IMR-90 (cell line): ENCODE results near the gene RSBN1. TPM values are rescaled to one million over a fixed set of nuclear protein-coding genes. Genes with fewer than 3 reads are reported as not detected.

Experiments used
- ATAC-seq: fragments of 200-7000 bp; cut with Tn5 transposase; 2 replicates; pipeline ENCODE4 v1.9.1; 2020; ENCODE audit warnings: low read depth, mild to moderate bottlenecking, moderate library complexity
- BruUV-seq: library from RNA; stranded (reverse); fragments of 400-500 nt; replicated peaks from 2 replicates; lab custom pipeline; 2021; lab: Mats Ljungman, UMichigan
- CTCF ChIA-PET: fragments of 300-600 bp; formaldehyde crosslinking; extraction: SDS; loops from one replicate; lab custom pipeline; 2021; ENCODE audit warnings: antibody characterized with exemption; lab: Yijun Ruan, JAX
- POLR2A ChIA-PET: fragments of 300-600 bp; sonication (Branson Sonifier 250); formaldehyde crosslinking; loops from one replicate; lab custom pipeline; 2022; ENCODE audit warnings: antibody characterized with exemption; ENCODE audit not compliant: unreplicated experiment; lab: Charles Lee
- DNase-seq: peaks from one replicate; pipeline ENCODE4 v3.0.0; 2013
- H2AFZ ChIP-seq: replicated peaks from 2 replicates; pipeline ENCODE3; 2013; ENCODE audit warnings: low read length, mild to moderate bottlenecking; ENCODE audit not compliant: poor library complexity
- H2AK5ac ChIP-seq: 2 replicates; pipeline ENCODE4 v1.6.1; 2013; ENCODE audit warnings: low read depth, low read length, inconsistent platforms
- H2AK9ac ChIP-seq: replicated peaks from 2 replicates; pipeline ENCODE3; 2013; ENCODE audit warnings: mild to moderate bottlenecking, low read depth, low read length, moderate library complexity; ENCODE audit not compliant: poor library complexity
- H2BK120ac ChIP-seq: 2 replicates; pipeline ENCODE4 v1.6.1; 2013; ENCODE audit warnings: low read depth, low read length, inconsistent platforms
- H2BK15ac ChIP-seq: 3 replicates; pipeline ENCODE4 v1.6.1; 2013; ENCODE audit warnings: low read depth, low read length, inconsistent platforms
- H2BK20ac ChIP-seq: 2 replicates; pipeline ENCODE4 v1.6.1; 2013; ENCODE audit warnings: low read depth, mild to moderate bottlenecking, inconsistent platforms, low read length, moderate library complexity
- H2BK5ac ChIP-seq: 2 replicates; pipeline ENCODE4 v1.6.1; 2013; ENCODE audit warnings: mild to moderate bottlenecking, low read depth, low read length, inconsistent platforms; ENCODE audit not compliant: poor library complexity, severe bottlenecking
- H3K14ac ChIP-seq: replicated peaks from 2 replicates; pipeline ENCODE4 v1.6.1; 2013; ENCODE audit warnings: low read depth, low read length, inconsistent platforms
- H3K18ac ChIP-seq: 2 replicates; pipeline ENCODE4 v1.6.1; 2013; ENCODE audit warnings: low read depth, low read length, control low read depth
- H3K23ac ChIP-seq: 2 replicates; pipeline ENCODE4 v1.6.1; 2013; ENCODE audit warnings: low read depth, low read length, inconsistent platforms
- H3K27ac ChIP-seq: 2 replicates; pipeline ENCODE4 v1.5.1; 2013; ENCODE audit warnings: mild to moderate bottlenecking, control low read depth, low read length; ENCODE audit not compliant: insufficient read depth
- H3K27me3 ChIP-seq: 2 replicates; pipeline ENCODE4 v1.6.1; 2013; ENCODE audit warnings: low read length; ENCODE audit not compliant: control insufficient read depth, insufficient read depth
- H3K36me3 ChIP-seq: 2 replicates; pipeline ENCODE4 v1.6.1; 2013; ENCODE audit warnings: low read length, mixed read lengths; ENCODE audit not compliant: control insufficient read depth, insufficient read depth
- H3K4ac ChIP-seq: 2 replicates; pipeline ENCODE4 v1.6.1; 2013; ENCODE audit warnings: low read depth, low read length, inconsistent platforms
- H3K4me1 ChIP-seq: 2 replicates; pipeline ENCODE4 v1.6.1; 2013; ENCODE audit warnings: low read length, mixed read lengths; ENCODE audit not compliant: control insufficient read depth, insufficient read depth
- H3K4me2 ChIP-seq: 2 replicates; pipeline ENCODE4 v1.6.1; 2013; ENCODE audit warnings: low read depth, mild to moderate bottlenecking, control low read depth, low read length, moderate library complexity
- H3K4me3 ChIP-seq: 2 replicates; pipeline ENCODE4 v1.5.1; 2013; ENCODE audit warnings: low read depth, mild to moderate bottlenecking, control low read depth, low read length, moderate library complexity; ENCODE audit not compliant: insufficient read depth
- H3K56ac ChIP-seq: 2 replicates; pipeline ENCODE4 v1.6.1; 2013; ENCODE audit warnings: low read length, inconsistent platforms; ENCODE audit not compliant: insufficient read depth; ENCODE audit errors: extremely low read depth
- H3K79me1 ChIP-seq, 2 experiments: 2 replicates each; pipeline ENCODE4 v1.6.1; 2013; ENCODE audit warnings: low read length in 2 of 2, inconsistent platforms in 1 of 2, low read depth in 1 of 2
- H3K9ac ChIP-seq: 2 replicates; pipeline ENCODE4 v1.6.1; 2013; ENCODE audit warnings: low read depth, low read length, control low read depth
- H3K9me1 ChIP-seq: 2 replicates; pipeline ENCODE4 v1.6.1; 2013; ENCODE audit warnings: low read length, inconsistent platforms; ENCODE audit not compliant: insufficient read depth
- H3K9me3 ChIP-seq: 2 replicates; pipeline ENCODE4 v1.6.1; 2013; ENCODE audit warnings: low read length; ENCODE audit not compliant: control insufficient read depth, insufficient read depth
- H4K20me1 ChIP-seq: 2 replicates; pipeline ENCODE4 v1.6.1; 2013; ENCODE audit warnings: low read length, inconsistent platforms; ENCODE audit not compliant: insufficient read depth
- H4K5ac ChIP-seq: 2 replicates; pipeline ENCODE4 v1.6.1; 2013; ENCODE audit warnings: mild to moderate bottlenecking, low read depth, low read length, control low read depth
- H4K8ac ChIP-seq, 2 experiments: 2 replicates each; pipeline ENCODE4 v1.6.1; 2013; ENCODE audit warnings: low read depth in 2 of 2, low read length in 2 of 2, control low read depth in 1 of 2, inconsistent platforms in 1 of 2
- H4K91ac ChIP-seq: 2 replicates; pipeline ENCODE4 v1.6.1; 2013; ENCODE audit warnings: low read depth, low read length, inconsistent platforms; ENCODE audit not compliant: insufficient read depth
- BHLHE40 ChIP-seq: fragments of 150-350 bp; IDR thresholded peaks from 2 replicates; pipeline ENCODE4 v1.6.1; 2016; ENCODE audit warnings: mild to moderate bottlenecking, low read depth, low read length
- CEBPB ChIP-seq: IDR thresholded peaks from 2 replicates; pipeline ENCODE4 v1.6.1; 2012; ENCODE audit warnings: low read depth, low read length, improper control_type of control experiment
- CHD1 ChIP-seq: IDR thresholded peaks from 2 replicates; pipeline ENCODE4 v1.6.1; 2012; ENCODE audit warnings: low read depth, low read length, improper control_type of control experiment
- CTCF ChIP-seq: conservative IDR thresholded peaks from 2 replicates; pipeline ENCODE4 v1.5.1; 2012; ENCODE audit warnings: mild to moderate bottlenecking, low read depth, low read length, improper control_type of control experiment
- ELK1 ChIP-seq: fragments of 150-350 bp; IDR thresholded peaks from 2 replicates; pipeline ENCODE4 v1.6.1; 2016; ENCODE audit warnings: low read depth, mild to moderate bottlenecking, low read length, moderate library complexity, borderline replicate concordance
- FOS ChIP-seq: fragments of 150-350 bp; IDR thresholded peaks from 2 replicates; pipeline ENCODE4 v1.6.1; 2016; ENCODE audit warnings: low read depth, low read length
- MAFK ChIP-seq: IDR thresholded peaks from 2 replicates; pipeline ENCODE4 v1.6.1; 2012; ENCODE audit warnings: low read depth, low read length, improper control_type of control experiment
- MAZ ChIP-seq: IDR thresholded peaks from 2 replicates; pipeline ENCODE4 v1.6.1; 2012; ENCODE audit warnings: low read depth, mild to moderate bottlenecking, low read length, improper control_type of control experiment, moderate library complexity, borderline replicate concordance
- MXI1 ChIP-seq: IDR thresholded peaks from 2 replicates; pipeline ENCODE4 v1.6.1; 2012; ENCODE audit warnings: low read depth, mild to moderate bottlenecking, low read length, moderate library complexity, borderline replicate concordance
- NFE2L2 ChIP-seq: fragments of 150-350 bp; IDR thresholded peaks from 2 replicates; pipeline ENCODE4 v1.6.1; 2016; ENCODE audit warnings: low read depth, mild to moderate bottlenecking, low read length
- POLR2A ChIP-seq: IDR thresholded peaks from 2 replicates; pipeline ENCODE4 v1.6.1; 2012; ENCODE audit warnings: mild to moderate bottlenecking, low read depth, low read length
- RAD21 ChIP-seq: IDR thresholded peaks from 2 replicates; pipeline ENCODE4 v1.6.1; 2012; ENCODE audit warnings: low read length, improper control_type of control experiment
- RCOR1 ChIP-seq: IDR thresholded peaks from 2 replicates; pipeline ENCODE4 v1.6.1; 2012; ENCODE audit warnings: mild to moderate bottlenecking, low read length, improper control_type of control experiment; ENCODE audit not compliant: insufficient replicate concordance
- RFX5 ChIP-seq: IDR thresholded peaks from 2 replicates; pipeline ENCODE4 v1.8.0; 2012; ENCODE audit warnings: low read depth, mild to moderate bottlenecking, low read length, moderate library complexity
- SMC3 ChIP-seq: fragments of 150-350 bp; IDR thresholded peaks from 2 replicates; pipeline ENCODE4 v1.6.1; 2016; ENCODE audit warnings: low read depth, mild to moderate bottlenecking, antibody characterized with exemption, low read length, moderate library complexity
- USF2 ChIP-seq: fragments of 150-350 bp; IDR thresholded peaks from 2 replicates; pipeline ENCODE4 v1.6.1; 2017; ENCODE audit warnings: mild to moderate bottlenecking, antibody characterized with exemption, low read length, low read depth
- WGBS, 2 experiments: methylation state at CpG; one replicate each; pipeline versions ENCODE4 v1.1.5 to v1.1.7; 2013; ENCODE audit warnings: missing lambda C conversion rate in 2 of 2; ENCODE audit not compliant: insufficient read length in 1 of 2; ENCODE audit errors: extremely low coverage in 2 of 2; 5-methylcytosine and 5-hydroxymethylcytosine counted together
- dilution Hi-C: fragments of 300-500 bp; cut with HindIII; formaldehyde crosslinking; loops from one replicate; pipeline ENCODE4 v1.14.3; 2018; ENCODE audit warnings: low sequenced_read_pairs; ENCODE audit not compliant: unreplicated experiment
- in situ Hi-C: fragments of 300-500 bp; cut with MboI; formaldehyde crosslinking; loops from 3 replicates; pipeline ENCODE4 v1.14.3; 2019; ENCODE audit warnings: low sequenced_read_pairs, inconsistent platforms, mixed read lengths
- intact Hi-C: fragments of 100-400 bp; cut with micrococcal nuclease; formaldehyde crosslinking; loops from 2 replicates; pipeline ENCODE4 v1.10.0; 2022
- polyA plus RNA-seq, 3 experiments: library from polyadenylated mRNA; depleted of rRNA; stranded (reverse); fragments of >200 nt; gene quantifications; 2 replicates each; pipeline ENCODE4 v1.2.3, GENCODE V29; 2012; ENCODE audit warnings: low replicate concordance in 1 of 3
- total RNA-seq: library from RNA; depleted of rRNA; stranded (reverse); fragments of >200 nt; gene quantifications from 2 replicates; pipeline ENCODE4 v1.2.3, GENCODE V29; 2012

Gene RSBN1
- total and polyA plus RNA-seq, 2 of the 4 experiments (the other 2 are of a cell fraction): 5.3 to 11.7 TPM

GRCh38 chr1:113777561-113777960 lies 34.7 kb downstream of the RSBN1 start:
- H2AK9ac ChIP-seq: no peak overlapping the region
- no peak overlapping the region for H4K8ac ChIP-seq
- H3K9me1 ChIP-seq: peaks cover 5% of the 10 kb centered on the region
- DNase-seq: no peak
- no peak overlapping the region for H3K18ac ChIP-seq
- ChIA-PET CTCF (interaction anchor here (0.6 kb wide), 1 partner anchor 8 kb away, joined by 3 read pairs; no protein-coding TSS in a partner anchor), POLR2A (no interaction called here)
- peaks cover 13% of the 10 kb centered on the region for H3K36me3 ChIP-seq
- no peak overlapping the region for H3K23ac ChIP-seq
- ATAC-seq: no peak
- H2AFZ ChIP-seq: no peak overlapping the region
- H4K20me1 ChIP-seq: peaks cover 12% of the 10 kb centered on the region; the same call in 1 of the 2 replicates
- no peak overlapping the region for H3K9ac ChIP-seq
- H3K79me1 ChIP-seq: peaks cover 34 to 56% of the 10 kb centered on the region in 2 experiments
- peaks cover 2% of the 10 kb centered on the region; the same call in 1 of the 2 replicates for H3K4me1 ChIP-seq
- BruUV-seq: no TSS peak
- no peak overlapping the region for H3K4ac ChIP-seq
- no peak overlapping the region for H4K91ac ChIP-seq
- WGBS, 2 experiments: no CpG with 5 or more reads among the region's 4 CpGs
- H2BK15ac ChIP-seq: no peak overlapping the region
- intact Hi-C loops (no loop called here), dilution Hi-C loops (no loop called here), in situ Hi-C loops (no loop called here)
- H4K5ac ChIP-seq: no peak overlapping the region
- H3K27ac ChIP-seq: no peak overlapping the region
- no peak overlapping the region for H2AK5ac ChIP-seq
- no peak overlapping the region for H3K56ac ChIP-seq
- H3K27me3 ChIP-seq: no peaks in the 10 kb centered on the region
- no peak overlapping the region for H3K4me2 ChIP-seq
- H3K4me3 ChIP-seq: no peak overlapping the region
- H2BK5ac ChIP-seq: no peak overlapping the region
- H2BK20ac ChIP-seq: no peak overlapping the region
- TF ChIP-seq ELK1 (no peak), MXI1 (no peak), RAD21 (no peak), CTCF (no peak), NFE2L2 (no peak), FOS (no peak), CHD1 (no peak), SMC3 (no peak), BHLHE40 (no peak), CEBPB (no peak), RFX5 (no peak), RCOR1 (no peak), POLR2A (no peak), MAFK (no peak), USF2 (no peak), MAZ (no peak)
- H2BK120ac ChIP-seq: no peak overlapping the region
- H3K9me3 ChIP-seq: no peaks in the 10 kb centered on the region
- no peak overlapping the region for H3K14ac ChIP-seq
